K562 (cell line): ENCODE measurements around the gene GBF1. TPM values are rescaled to one million over a fixed set of nuclear protein-coding genes. Genes with fewer than 3 reads are reported as not detected.

Experiments used
- ATAC-seq: fragments of 200-7000 bp; cut with Tn5 transposase; 3 replicates; pipeline ENCODE4 v1.9.1; 2020; ENCODE audit warnings: moderate library complexity
- BruUV-seq: library from RNA; stranded (reverse); fragments of 400-500 nt; replicated peaks from 2 replicates; lab custom pipeline; 2021; lab: Mats Ljungman, UMichigan
- CTCF ChIA-PET: fragments of 300-600 bp; formaldehyde crosslinking; extraction: SDS; loops from one replicate; lab custom pipeline; 2021; ENCODE audit warnings: low intra/inter-chr PET ratio; lab: Yijun Ruan, JAX
- POLR2A ChIA-PET: fragments of 300-600, 350-650 bp; sonication (Branson Sonifier 250); formaldehyde crosslinking; extraction: SDS; loops from one replicate; lab custom pipeline; 2021; ENCODE audit warnings: antibody characterized with exemption, inconsistent platforms; lab: Yijun Ruan, JAX
- DNase-seq, 4 experiments: peaks; one replicate each; pipeline versions ENCODE4 v3.0.0 to v3.0.0-alpha.2; 2011 to 2018; ENCODE audit warnings: low spot score in 3 of 4, mixed read lengths in 3 of 4; ENCODE audit errors: extremely low read depth in 1 of 4
- FAIRE-seq: peaks from 2 replicates; lab custom pipeline; 2011; peaks lifted over from hg19 to GRCh38; lab: Jason Lieb, UNC
- H2AFZ ChIP-seq: 2 replicates; pipeline ENCODE4 v1.6.0; 2011; ENCODE audit warnings: low read depth, low read length, control low read depth, inconsistent platforms
- H3K27ac ChIP-seq: fragments of 200-600 bp; 3 replicates; pipeline ENCODE4 v1.8.0; 2011; ENCODE audit warnings: low read depth, mild to moderate bottlenecking, control low read depth, inconsistent platforms, low read length, moderate library complexity, mixed read lengths; ENCODE audit errors: extremely low read depth
- H3K27me3 ChIP-seq, 2 experiments: fragments of 300-600 bp in 1 of 2; 2 replicates in 1 of 2; 3 replicates in 1 of 2; pipeline versions ENCODE4 v1.6.0 to v1.8.0; 2011; ENCODE audit warnings: inconsistent platforms in 2 of 2, low read length in 2 of 2, mild to moderate bottlenecking in 1 of 2, mixed read lengths in 1 of 2, moderate library complexity in 1 of 2; ENCODE audit not compliant: control insufficient read depth in 2 of 2, insufficient read depth in 2 of 2
- H3K36me3 ChIP-seq: fragments of 300-600 bp; 3 replicates; pipeline ENCODE4 v1.8.0; 2011; ENCODE audit warnings: mild to moderate bottlenecking, low read length, inconsistent platforms; ENCODE audit not compliant: control insufficient read depth, insufficient read depth
- H3K4me1 ChIP-seq, 2 experiments: fragments of 200-600 bp in 1 of 2; replicated peaks in 1 of 2; 2 replicates in 1 of 2; 3 replicates in 1 of 2; pipeline versions ENCODE4 v1.5.1 to v1.8.0; 2011; ENCODE audit warnings: inconsistent platforms in 2 of 2, low read length in 2 of 2, mild to moderate bottlenecking in 1 of 2, mixed read lengths in 1 of 2, moderate library complexity in 1 of 2; ENCODE audit not compliant: control insufficient read depth in 2 of 2, insufficient read depth in 2 of 2
- H3K4me2 ChIP-seq: 2 replicates; pipeline ENCODE4 v1.6.1; 2011; ENCODE audit warnings: low read length, control low read depth, inconsistent platforms, mixed read lengths; ENCODE audit not compliant: insufficient read depth
- H3K4me3 ChIP-seq: fragments of 200-600 bp; sonication (generic), shearing (Covaris generic); 2 replicates; pipeline ENCODE4 v1.5.1; 2016; ENCODE audit warnings: control low read depth, inconsistent platforms
- H3K79me2 ChIP-seq: fragments of 200-600 bp; 3 replicates; pipeline ENCODE4 v1.8.0; 2011; ENCODE audit warnings: low read length, inconsistent platforms; ENCODE audit not compliant: control insufficient read depth, insufficient read depth
- H3K9ac ChIP-seq, 2 experiments: 2 replicates each; pipeline versions ENCODE4 v1.6.0 to v1.6.1; 2011; ENCODE audit warnings: low read depth in 2 of 2, low read length in 2 of 2, control low read depth in 1 of 2, inconsistent platforms in 1 of 2, mild to moderate bottlenecking in 1 of 2, mixed read lengths in 1 of 2; ENCODE audit not compliant: insufficient read depth in 1 of 2
- H3K9me1 ChIP-seq: one replicate; pipeline ENCODE4 v1.6.0; 2011; ENCODE audit warnings: inconsistent platforms, mild to moderate bottlenecking, low read length, moderate library complexity; ENCODE audit not compliant: control insufficient read depth, insufficient read depth
- H3K9me3 ChIP-seq: replicated peaks from 2 replicates; pipeline ENCODE4 v1.5.1; 2011; ENCODE audit warnings: low read depth, low read length, inconsistent platforms; ENCODE audit not compliant: control insufficient read depth, insufficient read depth
- H4K20me1 ChIP-seq: replicated peaks from 2 replicates; pipeline ENCODE4 v1.6.1; 2011; ENCODE audit warnings: low read length, inconsistent platforms, mixed read lengths; ENCODE audit not compliant: control insufficient read depth, insufficient read depth
- DLX4 ChIP-seq: fragments of 250-450 bp; sonication (Bioruptor Pico); IDR thresholded peaks from 2 replicates; pipeline ENCODE4 v1.6.1; 2021; ENCODE audit warnings: mild to moderate bottlenecking
- EP400 ChIP-seq: fragments of 450-650 bp; IDR thresholded peaks from 2 replicates; pipeline ENCODE4 v1.6.1; 2017; ENCODE audit warnings: antibody characterized with exemption, mild to moderate bottlenecking, moderate library complexity
- HINFP ChIP-seq: fragments of 450-650 bp; conservative IDR thresholded peaks from 2 replicates; pipeline ENCODE4 v1.6.1; 2016; ENCODE audit warnings: missing genetic modification characterization, low read depth, mild to moderate bottlenecking, control low read depth, missing compliant biosample characterization
- PCBP1 ChIP-seq: fragments of 200-400 bp; formaldehyde crosslinking; IDR thresholded peaks from 2 replicates; pipeline ENCODE4 v1.6.1; 2018; ENCODE audit warnings: mild to moderate bottlenecking, low read depth, low read length; ENCODE audit not compliant: poor library complexity, severe bottlenecking
- RFX7 ChIP-seq: fragments of 250-450 bp; sonication (Bioruptor Pico); IDR thresholded peaks from 2 replicates; pipeline ENCODE4 v1.5.1; 2021; ENCODE audit warnings: mild to moderate bottlenecking
- SP1 ChIP-seq: sonication (generic); formaldehyde crosslinking; IDR thresholded peaks from 2 replicates; pipeline ENCODE4 v1.8.1; 2022; ENCODE audit warnings: mild to moderate bottlenecking, missing genetic modification reagents
- U2AF1 ChIP-seq: fragments of 200-400 bp; formaldehyde crosslinking; optimal IDR thresholded peaks from 2 replicates; pipeline ENCODE3; 2017; ENCODE audit warnings: mild to moderate bottlenecking, low read depth, low read length, moderate library complexity
- ZNF57 ChIP-seq: fragments of 450-650 bp; formaldehyde crosslinking; IDR thresholded peaks from 2 replicates; pipeline ENCODE4 v1.4.0; 2020; ENCODE audit warnings: mild to moderate bottlenecking, moderate library complexity
- WGBS: fragments of 100-300 bp; shearing (Covaris generic); methylation state at CpG from one replicate; pipeline ENCODE4 v1.1.6; 2016; ENCODE audit warnings: low coverage, mixed read lengths; ENCODE audit not compliant: insufficient coverage; ENCODE audit errors: missing lambda C conversion rate; 5-methylcytosine and 5-hydroxymethylcytosine counted together
- in situ Hi-C: fragments of 300-500 bp; cut with MboI; formaldehyde crosslinking; loops from 4 replicates; pipeline ENCODE4 v1.15.0; 2018; ENCODE audit warnings: inconsistent platforms, mixed read lengths
- intact Hi-C: fragments of 100-400 bp; cut with micrococcal nuclease; formaldehyde crosslinking; loops from 2 replicates; pipeline ENCODE4 v1.14.2; 2022
- polyA plus RNA-seq, 8 experiments: library from polyadenylated mRNA; depleted of rRNA in 4 of 8; stranded (reverse) in 5 of 8; unstranded in 3 of 8; fragments of >200 nt; fragmentation: Nextera tagmentation in 2 of 8; fragmentation: Illumina TruSeq in 1 of 8; extraction: Ambion mirVana in 2 of 8; extraction: Trizol in 1 of 8; gene quantifications; 2 replicates each; pipeline versions ENCODE4 v1.2.1 to v1.2.3, GENCODE V29; 2011 to 2014; ENCODE audit warnings: inconsistent platforms in 1 of 8, missing spikeins in 1 of 8
- total RNA-seq, 7 experiments: library from RNA; depleted of rRNA in 6 of 7; stranded (reverse); fragments of >200 nt in 6 of 7; fragmentation: Illumina TruSeq in 2 of 7; extraction: Trizol in 2 of 7; gene quantifications; 2 replicates each; pipeline versions ENCODE4 v1.2.1 to v1.2.3, GENCODE V29; 2011 to 2021; ENCODE audit warnings: low replicate concordance in 1 of 7
- TF ChIP-seq, protein P1 (sequence below): sonication (generic); formaldehyde crosslinking; IDR thresholded peaks from 2 replicates; pipeline ENCODE4 v1.8.1; 2022; ENCODE audit warnings: missing genetic modification reagents
- TF ChIP-seq, protein P2 (sequence below): fragments of 250-450 bp; sonication (Bioruptor Pico); IDR thresholded peaks from 2 replicates; pipeline ENCODE4 v1.4.0; 2020
- TF ChIP-seq, protein P3 (sequence below): fragments of 250-450 bp; sonication (Bioruptor Pico); IDR thresholded peaks from 2 replicates; pipeline ENCODE4 v1.5.0; 2021
- TF ChIP-seq, protein P4 (sequence below): fragments of 450-650 bp; IDR thresholded peaks from 2 replicates; pipeline ENCODE4 v1.6.1; 2016; ENCODE audit warnings: mild to moderate bottlenecking

The GBF1 gene
- total and polyA plus RNA-seq, 9 of the 15 experiments (the other 6 are each of a cell fraction or from before 2014, with no cell fraction given): 0.69 to 28.0 (median 10.3) TPM

- no peak for TF ChIP-seq U2AF1
- no peak for TF ChIP-seq SP1 (CRISPR knock-in tag)
- TF ChIP-seq, all 486 proteins: peak for 0
Measured at GRCh38 chr10:102379383-102379782, 134.1 kb downstream of the GBF1 start (continued).

GRCh38 chr10:102381983-102382382 is 136.7 kb downstream of the GBF1 start:
- no peak for ATAC-seq
- no peak for TF ChIP-seq HINFP (tag)
- no peak for TF ChIP-seq ZNF57 (CRISPR knock-in tag)
- no peak for TF ChIP-seq PCBP1
- TF ChIP-seq EP400: no peak
- TF ChIP-seq, protein P1, sequence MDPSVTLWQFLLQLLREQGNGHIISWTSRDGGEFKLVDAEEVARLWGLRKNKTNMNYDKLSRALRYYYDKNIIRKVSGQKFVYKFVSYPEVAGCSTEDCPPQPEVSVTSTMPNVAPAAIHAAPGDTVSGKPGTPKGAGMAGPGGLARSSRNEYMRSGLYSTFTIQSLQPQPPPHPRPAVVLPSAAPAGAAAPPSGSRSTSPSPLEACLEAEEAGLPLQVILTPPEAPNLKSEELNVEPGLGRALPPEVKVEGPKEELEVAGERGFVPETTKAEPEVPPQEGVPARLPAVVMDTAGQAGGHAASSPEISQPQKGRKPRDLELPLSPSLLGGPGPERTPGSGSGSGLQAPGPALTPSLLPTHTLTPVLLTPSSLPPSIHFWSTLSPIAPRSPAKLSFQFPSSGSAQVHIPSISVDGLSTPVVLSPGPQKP (CRISPR knock-in tag): no peak
- TF ChIP-seq, protein P2, sequence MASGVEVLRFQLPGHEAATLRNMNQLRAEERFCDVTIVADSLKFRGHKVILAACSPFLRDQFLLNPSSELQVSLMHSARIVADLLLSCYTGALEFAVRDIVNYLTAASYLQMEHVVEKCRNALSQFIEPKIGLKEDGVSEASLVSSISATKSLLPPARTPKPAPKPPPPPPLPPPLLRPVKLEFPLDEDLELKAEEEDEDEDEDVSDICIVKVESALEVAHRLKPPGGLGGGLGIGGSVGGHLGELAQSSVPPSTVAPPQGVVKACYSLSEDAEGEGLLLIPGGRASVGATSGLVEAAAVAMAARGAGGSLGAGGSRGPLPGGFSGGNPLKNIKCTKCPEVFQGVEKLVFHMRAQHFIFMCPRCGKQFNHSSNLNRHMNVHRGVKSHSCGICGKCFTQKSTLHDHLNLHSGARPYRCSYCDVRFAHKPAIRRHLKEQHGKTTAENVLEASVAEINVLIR: no peak
- TF ChIP-seq, protein P3, sequence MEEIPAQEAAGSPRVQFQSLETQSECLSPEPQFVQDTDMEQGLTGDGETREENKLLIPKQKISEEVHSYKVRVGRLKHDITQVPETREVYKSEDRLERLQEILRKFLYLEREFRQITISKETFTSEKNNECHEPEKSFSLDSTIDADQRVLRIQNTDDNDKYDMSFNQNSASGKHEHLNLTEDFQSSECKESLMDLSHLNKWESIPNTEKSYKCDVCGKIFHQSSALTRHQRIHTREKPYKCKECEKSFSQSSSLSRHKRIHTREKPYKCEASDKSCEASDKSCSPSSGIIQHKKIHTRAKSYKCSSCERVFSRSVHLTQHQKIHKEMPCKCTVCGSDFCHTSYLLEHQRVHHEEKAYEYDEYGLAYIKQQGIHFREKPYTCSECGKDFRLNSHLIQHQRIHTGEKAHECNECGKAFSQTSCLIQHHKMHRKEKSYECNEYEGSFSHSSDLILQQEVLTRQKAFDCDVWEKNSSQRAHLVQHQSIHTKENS (CRISPR knock-in tag): no peak
- TF ChIP-seq DLX4: no peak
- TF ChIP-seq, protein P4, sequence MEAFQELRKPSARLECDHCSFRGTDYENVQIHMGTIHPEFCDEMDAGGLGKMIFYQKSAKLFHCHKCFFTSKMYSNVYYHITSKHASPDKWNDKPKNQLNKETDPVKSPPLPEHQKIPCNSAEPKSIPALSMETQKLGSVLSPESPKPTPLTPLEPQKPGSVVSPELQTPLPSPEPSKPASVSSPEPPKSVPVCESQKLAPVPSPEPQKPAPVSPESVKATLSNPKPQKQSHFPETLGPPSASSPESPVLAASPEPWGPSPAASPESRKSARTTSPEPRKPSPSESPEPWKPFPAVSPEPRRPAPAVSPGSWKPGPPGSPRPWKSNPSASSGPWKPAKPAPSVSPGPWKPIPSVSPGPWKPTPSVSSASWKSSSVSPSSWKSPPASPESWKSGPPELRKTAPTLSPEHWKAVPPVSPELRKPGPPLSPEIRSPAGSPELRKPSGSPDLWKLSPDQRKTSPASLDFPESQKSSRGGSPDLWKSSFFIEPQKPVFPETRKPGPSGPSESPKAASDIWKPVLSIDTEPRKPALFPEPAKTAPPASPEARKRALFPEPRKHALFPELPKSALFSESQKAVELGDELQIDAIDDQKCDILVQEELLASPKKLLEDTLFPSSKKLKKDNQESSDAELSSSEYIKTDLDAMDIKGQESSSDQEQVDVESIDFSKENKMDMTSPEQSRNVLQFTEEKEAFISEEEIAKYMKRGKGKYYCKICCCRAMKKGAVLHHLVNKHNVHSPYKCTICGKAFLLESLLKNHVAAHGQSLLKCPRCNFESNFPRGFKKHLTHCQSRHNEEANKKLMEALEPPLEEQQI: no peak
- TF ChIP-seq RFX7 (CRISPR knock-in tag): no peak

More at GRCh38 chr10:102381983-102382382, 136.7 kb downstream of the GBF1 start:
- 93% methylated on average over 5 of the region's 9 CpGs for WGBS
- Histone ChIP-seq H3K9me1 (no peaks in the 10 kb centered on the region), H3K36me3 (peaks cover 30% of the 10 kb centered on the region; the same call in 2 of the 3 replicates), H3K4me3 (no peak overlapping the region), H3K9me3 (no peaks in the 10 kb centered on the region), H3K27me3 (no peaks in the 10 kb centered on the region), H3K27ac (no peak overlapping the region), H3K9ac (no peak overlapping the region), H3K79me2 (no peaks in the 10 kb centered on the region), H2AFZ (no peak overlapping the region), H4K20me1 (no peaks in the 10 kb centered on the region), H3K4me1 (peaks cover 0 to 3% of the 10 kb centered on the region in 2 experiments; a peak in 2 of 5 replicates), H3K4me2 (no peak overlapping the region)
- intact Hi-C loops: no loop called here
- in situ Hi-C loops: loop anchor here (25.0 kb wide), 1 partner anchor 205 kb away; no protein-coding TSS in a partner anchor
- DNase-seq (no peak), FAIRE-seq (no peak)
- ChIA-PET POLR2A (interaction anchor here (0.6 to 1.1 kb wide), 4 partner anchors 9 to 214 kb away, joined by 3 read pairs; no protein-coding TSS in a partner anchor), CTCF (no interaction called here)
- no TSS peak for BruUV-seq
